HG03039 (cell line): ENCODE results near the gene MCF2L2.
"Not testable (repeated sequence)": the region's sequence is repeated elsewhere in the genome, so short reads cannot be mapped to it uniquely, and the experiment has no call there.

Source experiments
- ATAC-seq: cut with Tn5 transposase; IDR thresholded peaks from one replicate; pipeline ENCODE4 v1.9.1; 2021; ENCODE audit warnings: mild to moderate bottlenecking, moderate library complexity; ENCODE audit not compliant: unreplicated experiment

The MCF2L2 gene

GRCh38 chr3:183371600-183371968, 56.8 kb downstream of the MCF2L2 start:
- ATAC-seq = not testable (repeated sequence)

- no peak for ATAC-seq
Measured at GRCh38 chr3:183370391-183370790, 58.0 kb downstream of the MCF2L2 start.

GRCh38 chr3:183369627-183370026, 58.8 kb downstream of the MCF2L2 start:
- no peak for ATAC-seq

GRCh38 chr3:183369117-183369516, 59.3 kb downstream of the MCF2L2 start:
- ATAC-seq = no peak

GRCh38 chr3:183360971-183361624, 67.3 kb downstream of the MCF2L2 start:
- ATAC-seq = no peak

GRCh38 chr3:183359036-183359435, 69.4 kb downstream of the MCF2L2 start:
- no peak for ATAC-seq

GRCh38 chr3:183357564-183358079, 70.8 kb downstream of the MCF2L2 start:
- ATAC-seq = no peak

- no peak for ATAC-seq
Measured at GRCh38 chr3:183356920-183357319, 71.5 kb downstream of the MCF2L2 start.

GRCh38 chr3:183354874-183355273, 73.5 kb downstream of the MCF2L2 start:
- no peak for ATAC-seq

- no peak for ATAC-seq
Measured at GRCh38 chr3:183354325-183354831, 74.0 kb downstream of the MCF2L2 start.

GRCh38 chr3:183353421-183353820, 75.0 kb downstream of the MCF2L2 start:
- ATAC-seq = no peak

GRCh38 chr3:183350164-183350563, 78.3 kb downstream of the MCF2L2 start:
- no peak for ATAC-seq

- ATAC-seq = no peak
Measured at GRCh38 chr3:183349421-183350157, 78.8 kb downstream of the MCF2L2 start.

- ATAC-seq = no peak
Measured at GRCh38 chr3:183342824-183343223, 85.6 kb downstream of the MCF2L2 start.

- no peak for ATAC-seq
Measured at GRCh38 chr3:183341545-183342288, 86.7 kb downstream of the MCF2L2 start.

- no peak for ATAC-seq
Measured at GRCh38 chr3:183340222-183340621, 88.2 kb downstream of the MCF2L2 start.

GRCh38 chr3:183339461-183340086, 88.8 kb downstream of the MCF2L2 start:
- ATAC-seq = no peak

GRCh38 chr3:183338520-183338919, 89.9 kb downstream of the MCF2L2 start:
- no peak for ATAC-seq

- no peak for ATAC-seq
Measured at GRCh38 chr3:183332487-183332886, 95.9 kb downstream of the MCF2L2 start.

- ATAC-seq = no peak
Measured at GRCh38 chr3:183331498-183331897, 96.9 kb downstream of the MCF2L2 start.

- no peak for ATAC-seq
Measured at GRCh38 chr3:183330881-183331280, 97.5 kb downstream of the MCF2L2 start.
